IMR-90 (cell line): ENCODE measurements around the gene RHBDF2. TPM values are rescaled to one million over a fixed set of nuclear protein-coding genes. Genes with fewer than 3 reads are reported as not detected.

Experiments
- ATAC-seq: fragments of 200-7000 bp; cut with Tn5 transposase; 2 replicates; pipeline ENCODE4 v1.9.1; 2020; ENCODE audit warnings: low read depth, mild to moderate bottlenecking, moderate library complexity
- BruUV-seq: library from RNA; stranded (reverse); fragments of 400-500 nt; replicated peaks from 2 replicates; lab custom pipeline; 2021; lab: Mats Ljungman, UMichigan
- CTCF ChIA-PET: fragments of 300-600 bp; formaldehyde crosslinking; extraction: SDS; loops from one replicate; lab custom pipeline; 2021; ENCODE audit warnings: antibody characterized with exemption; lab: Yijun Ruan, JAX
- POLR2A ChIA-PET: fragments of 300-600 bp; sonication (Branson Sonifier 250); formaldehyde crosslinking; loops from one replicate; lab custom pipeline; 2022; ENCODE audit warnings: antibody characterized with exemption; ENCODE audit not compliant: unreplicated experiment; lab: Charles Lee
- DNase-seq: peaks from one replicate; pipeline ENCODE4 v3.0.0; 2013
- H2AFZ ChIP-seq: replicated peaks from 2 replicates; pipeline ENCODE3; 2013; ENCODE audit warnings: low read length, mild to moderate bottlenecking; ENCODE audit not compliant: poor library complexity
- H2AK5ac ChIP-seq: 2 replicates; pipeline ENCODE4 v1.6.1; 2013; ENCODE audit warnings: low read depth, low read length, inconsistent platforms
- H2AK9ac ChIP-seq: replicated peaks from 2 replicates; pipeline ENCODE3; 2013; ENCODE audit warnings: mild to moderate bottlenecking, low read depth, low read length, moderate library complexity; ENCODE audit not compliant: poor library complexity
- H2BK120ac ChIP-seq: 2 replicates; pipeline ENCODE4 v1.6.1; 2013; ENCODE audit warnings: low read depth, low read length, inconsistent platforms
- H2BK15ac ChIP-seq: 3 replicates; pipeline ENCODE4 v1.6.1; 2013; ENCODE audit warnings: low read depth, low read length, inconsistent platforms
- H2BK20ac ChIP-seq: 2 replicates; pipeline ENCODE4 v1.6.1; 2013; ENCODE audit warnings: low read depth, mild to moderate bottlenecking, inconsistent platforms, low read length, moderate library complexity
- H2BK5ac ChIP-seq: 2 replicates; pipeline ENCODE4 v1.6.1; 2013; ENCODE audit warnings: mild to moderate bottlenecking, low read depth, low read length, inconsistent platforms; ENCODE audit not compliant: poor library complexity, severe bottlenecking
- H3K14ac ChIP-seq: replicated peaks from 2 replicates; pipeline ENCODE4 v1.6.1; 2013; ENCODE audit warnings: low read depth, low read length, inconsistent platforms
- H3K18ac ChIP-seq: 2 replicates; pipeline ENCODE4 v1.6.1; 2013; ENCODE audit warnings: low read depth, low read length, control low read depth
- H3K23ac ChIP-seq: 2 replicates; pipeline ENCODE4 v1.6.1; 2013; ENCODE audit warnings: low read depth, low read length, inconsistent platforms
- H3K27ac ChIP-seq: 2 replicates; pipeline ENCODE4 v1.5.1; 2013; ENCODE audit warnings: mild to moderate bottlenecking, control low read depth, low read length; ENCODE audit not compliant: insufficient read depth
- H3K27me3 ChIP-seq: 2 replicates; pipeline ENCODE4 v1.6.1; 2013; ENCODE audit warnings: low read length; ENCODE audit not compliant: control insufficient read depth, insufficient read depth
- H3K36me3 ChIP-seq: 2 replicates; pipeline ENCODE4 v1.6.1; 2013; ENCODE audit warnings: low read length, mixed read lengths; ENCODE audit not compliant: control insufficient read depth, insufficient read depth
- H3K4ac ChIP-seq: 2 replicates; pipeline ENCODE4 v1.6.1; 2013; ENCODE audit warnings: low read depth, low read length, inconsistent platforms
- H3K4me1 ChIP-seq: 2 replicates; pipeline ENCODE4 v1.6.1; 2013; ENCODE audit warnings: low read length, mixed read lengths; ENCODE audit not compliant: control insufficient read depth, insufficient read depth
- H3K4me2 ChIP-seq: 2 replicates; pipeline ENCODE4 v1.6.1; 2013; ENCODE audit warnings: low read depth, mild to moderate bottlenecking, control low read depth, low read length, moderate library complexity
- H3K4me3 ChIP-seq: 2 replicates; pipeline ENCODE4 v1.5.1; 2013; ENCODE audit warnings: low read depth, mild to moderate bottlenecking, control low read depth, low read length, moderate library complexity; ENCODE audit not compliant: insufficient read depth
- H3K56ac ChIP-seq: 2 replicates; pipeline ENCODE4 v1.6.1; 2013; ENCODE audit warnings: low read length, inconsistent platforms; ENCODE audit not compliant: insufficient read depth; ENCODE audit errors: extremely low read depth
- H3K79me1 ChIP-seq, 2 experiments: 2 replicates each; pipeline ENCODE4 v1.6.1; 2013; ENCODE audit warnings: low read length in 2 of 2, inconsistent platforms in 1 of 2, low read depth in 1 of 2
- H3K9ac ChIP-seq: 2 replicates; pipeline ENCODE4 v1.6.1; 2013; ENCODE audit warnings: low read depth, low read length, control low read depth
- H3K9me1 ChIP-seq: 2 replicates; pipeline ENCODE4 v1.6.1; 2013; ENCODE audit warnings: low read length, inconsistent platforms; ENCODE audit not compliant: insufficient read depth
- H3K9me3 ChIP-seq: 2 replicates; pipeline ENCODE4 v1.6.1; 2013; ENCODE audit warnings: low read length; ENCODE audit not compliant: control insufficient read depth, insufficient read depth
- H4K20me1 ChIP-seq: 2 replicates; pipeline ENCODE4 v1.6.1; 2013; ENCODE audit warnings: low read length, inconsistent platforms; ENCODE audit not compliant: insufficient read depth
- H4K5ac ChIP-seq: 2 replicates; pipeline ENCODE4 v1.6.1; 2013; ENCODE audit warnings: mild to moderate bottlenecking, low read depth, low read length, control low read depth
- H4K8ac ChIP-seq, 2 experiments: 2 replicates each; pipeline ENCODE4 v1.6.1; 2013; ENCODE audit warnings: low read depth in 2 of 2, low read length in 2 of 2, control low read depth in 1 of 2, inconsistent platforms in 1 of 2
- H4K91ac ChIP-seq: 2 replicates; pipeline ENCODE4 v1.6.1; 2013; ENCODE audit warnings: low read depth, low read length, inconsistent platforms; ENCODE audit not compliant: insufficient read depth
- CEBPB ChIP-seq: IDR thresholded peaks from 2 replicates; pipeline ENCODE4 v1.6.1; 2012; ENCODE audit warnings: low read depth, low read length, improper control_type of control experiment
- MAFK ChIP-seq: IDR thresholded peaks from 2 replicates; pipeline ENCODE4 v1.6.1; 2012; ENCODE audit warnings: low read depth, low read length, improper control_type of control experiment
- POLR2A ChIP-seq: IDR thresholded peaks from 2 replicates; pipeline ENCODE4 v1.6.1; 2012; ENCODE audit warnings: mild to moderate bottlenecking, low read depth, low read length
- RCOR1 ChIP-seq: IDR thresholded peaks from 2 replicates; pipeline ENCODE4 v1.6.1; 2012; ENCODE audit warnings: mild to moderate bottlenecking, low read length, improper control_type of control experiment; ENCODE audit not compliant: insufficient replicate concordance
- WGBS, 2 experiments: methylation state at CpG; one replicate each; pipeline versions ENCODE4 v1.1.5 to v1.1.7; 2013; ENCODE audit warnings: missing lambda C conversion rate in 2 of 2; ENCODE audit not compliant: insufficient read length in 1 of 2; ENCODE audit errors: extremely low coverage in 2 of 2; 5-methylcytosine and 5-hydroxymethylcytosine counted together
- dilution Hi-C: fragments of 300-500 bp; cut with HindIII; formaldehyde crosslinking; loops from one replicate; pipeline ENCODE4 v1.14.3; 2018; ENCODE audit warnings: low sequenced_read_pairs; ENCODE audit not compliant: unreplicated experiment
- in situ Hi-C: fragments of 300-500 bp; cut with MboI; formaldehyde crosslinking; loops from 3 replicates; pipeline ENCODE4 v1.14.3; 2019; ENCODE audit warnings: low sequenced_read_pairs, inconsistent platforms, mixed read lengths
- intact Hi-C: fragments of 100-400 bp; cut with micrococcal nuclease; formaldehyde crosslinking; loops from 2 replicates; pipeline ENCODE4 v1.10.0; 2022
- polyA plus RNA-seq, 3 experiments: library from polyadenylated mRNA; depleted of rRNA; stranded (reverse); fragments of >200 nt; gene quantifications; 2 replicates each; pipeline ENCODE4 v1.2.3, GENCODE V29; 2012; ENCODE audit warnings: low replicate concordance in 1 of 3
- total RNA-seq: library from RNA; depleted of rRNA; stranded (reverse); fragments of >200 nt; gene quantifications from 2 replicates; pipeline ENCODE4 v1.2.3, GENCODE V29; 2012

RHBDF2 gene
- total and polyA plus RNA-seq, 2 of the 4 experiments (the other 2 are of a cell fraction), result 1.3 to 8.3 TPM

DNA sequence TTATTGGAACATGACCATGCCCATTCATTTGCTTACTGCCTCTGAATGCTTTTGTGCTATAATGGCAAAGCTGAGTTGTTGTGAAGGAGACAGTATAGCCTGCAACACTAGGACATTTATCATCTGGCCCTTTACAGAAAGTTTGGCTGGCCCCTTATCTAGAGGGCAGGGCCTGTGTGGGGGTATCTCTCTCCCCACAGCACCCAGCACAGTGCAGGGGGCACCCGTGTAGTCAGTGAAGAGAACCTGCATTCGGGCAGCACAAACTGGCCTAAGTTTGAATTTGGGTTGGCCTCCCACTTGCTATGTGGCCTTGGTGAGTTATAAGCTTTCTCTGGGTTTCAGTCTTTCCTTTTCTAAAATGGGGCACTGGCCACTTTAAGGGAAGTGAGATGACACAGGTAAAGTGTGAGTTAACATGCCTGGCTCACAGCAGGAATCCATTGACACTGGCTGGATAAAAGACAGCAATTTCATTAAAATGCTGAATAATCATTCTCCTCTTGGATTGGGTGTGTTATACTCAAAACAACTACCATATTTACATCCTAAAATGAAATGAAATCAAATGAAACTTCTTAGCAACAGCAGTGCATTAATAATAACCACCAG, 60.4 kb downstream of the RHBDF2 start:
- no peak overlapping the region for H4K5ac ChIP-seq
- H3K79me1 ChIP-seq, result peaks cover 39 to 90% of the 10 kb centered on the region in 2 experiments
- H3K9ac ChIP-seq, result no peak overlapping the region
- no peak for DNase-seq
- dilution Hi-C loops, result no loop called here
- ChIA-PET POLR2A (no interaction called here), CTCF (no interaction called here)
- intact Hi-C loops, result no loop called here
- no peak overlapping the region for H3K4me2 ChIP-seq
- H3K27me3 ChIP-seq, result no peaks in the 10 kb centered on the region
- H2BK20ac ChIP-seq, result no peak overlapping the region
- no peak overlapping the region for H3K4ac ChIP-seq
- WGBS, 2 experiments, result no CpG with 5 or more reads among the region's 2 CpGs
- H2BK5ac ChIP-seq, result no peak overlapping the region
- H3K27ac ChIP-seq, result no peak overlapping the region
- H3K9me1 ChIP-seq, result peaks cover 52% of the 10 kb centered on the region
- no peak overlapping the region for H3K56ac ChIP-seq
- H2AK5ac ChIP-seq, result no peak overlapping the region
- no peak overlapping the region for H2BK15ac ChIP-seq
- H4K91ac ChIP-seq, result no peak overlapping the region
- H3K4me3 ChIP-seq, result no peak overlapping the region
- H3K18ac ChIP-seq, result no peak overlapping the region
- no peak overlapping the region for H2AFZ ChIP-seq
- in situ Hi-C loops, result no loop called here
- H4K8ac ChIP-seq, result no peak overlapping the region
- H3K4me1 ChIP-seq, result peaks cover 42% of the 10 kb centered on the region
- no peak overlapping the region for H2AK9ac ChIP-seq
- H3K23ac ChIP-seq, result 0 out of 2 replicates have a peak overlapping the region, but pooled peaks have one; percentile 27
- TF ChIP-seq CEBPB, result no peak
- no peak for TF ChIP-seq POLR2A
- peak; percentile 50; the same call in 1 of the 2 replicates for TF ChIP-seq MAFK
- no peak for TF ChIP-seq RCOR1
- no TSS peak for BruUV-seq
- H3K14ac ChIP-seq, result no peak overlapping the region
- no peak overlapping the region for H2BK120ac ChIP-seq
- H3K9me3 ChIP-seq, result no peaks in the 10 kb centered on the region
- no peaks in the 10 kb centered on the region for H3K36me3 ChIP-seq
- H4K20me1 ChIP-seq, result peaks cover 81% of the 10 kb centered on the region
- ATAC-seq, result no peak
